HG02885 (cell line): ENCODE data around the gene HPCA.

Experiments
- ATAC-seq: cut with Tn5 transposase; IDR thresholded peaks from one replicate; pipeline ENCODE4 v1.9.1; 2021; ENCODE audit warnings: mild to moderate bottlenecking; ENCODE audit not compliant: unreplicated experiment, poor library complexity

The HPCA gene

GRCh38 chr1:32886004-32886827, at the start of gene HPCA:
Gene HPCA, plus strand, starts transcription at chr1:32886491. Its CDS starts 2,408 bp downstream, at chr1:32888899.
- no peak for ATAC-seq

DNA sequence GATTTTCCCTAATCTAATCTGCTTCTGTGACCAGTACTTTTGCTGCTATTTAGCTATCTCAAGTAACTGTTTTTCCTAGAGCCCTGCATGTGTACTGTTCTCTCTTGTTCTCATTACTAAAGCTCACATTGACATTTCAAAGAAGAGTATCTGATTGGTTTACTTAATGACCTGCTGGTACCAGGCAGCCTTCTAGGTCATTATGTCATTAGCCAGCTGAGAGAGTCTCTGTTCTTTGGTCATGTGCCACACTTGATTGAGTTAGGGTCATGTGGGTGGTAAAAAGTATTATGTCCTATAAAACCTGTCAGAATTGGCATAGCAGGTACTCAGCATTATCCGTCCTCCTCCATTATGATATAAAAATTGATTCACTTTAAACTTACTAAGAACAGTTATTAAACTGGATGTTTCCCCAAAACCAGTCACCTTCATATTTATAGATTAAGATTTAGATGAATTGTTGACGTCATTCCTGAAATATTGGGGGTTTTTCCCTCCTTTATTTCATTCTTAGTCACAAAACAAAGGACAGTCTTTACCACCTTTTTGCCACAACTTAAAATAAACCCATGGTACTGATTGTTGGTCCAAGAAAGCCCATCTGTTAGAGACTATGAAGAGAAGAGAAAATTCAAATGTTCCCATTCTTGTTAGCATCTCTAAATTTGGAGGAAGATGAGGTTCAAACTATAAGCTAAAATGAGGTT, 37.8 kb upstream of the HPCA start:
- no peak for ATAC-seq

DNA sequence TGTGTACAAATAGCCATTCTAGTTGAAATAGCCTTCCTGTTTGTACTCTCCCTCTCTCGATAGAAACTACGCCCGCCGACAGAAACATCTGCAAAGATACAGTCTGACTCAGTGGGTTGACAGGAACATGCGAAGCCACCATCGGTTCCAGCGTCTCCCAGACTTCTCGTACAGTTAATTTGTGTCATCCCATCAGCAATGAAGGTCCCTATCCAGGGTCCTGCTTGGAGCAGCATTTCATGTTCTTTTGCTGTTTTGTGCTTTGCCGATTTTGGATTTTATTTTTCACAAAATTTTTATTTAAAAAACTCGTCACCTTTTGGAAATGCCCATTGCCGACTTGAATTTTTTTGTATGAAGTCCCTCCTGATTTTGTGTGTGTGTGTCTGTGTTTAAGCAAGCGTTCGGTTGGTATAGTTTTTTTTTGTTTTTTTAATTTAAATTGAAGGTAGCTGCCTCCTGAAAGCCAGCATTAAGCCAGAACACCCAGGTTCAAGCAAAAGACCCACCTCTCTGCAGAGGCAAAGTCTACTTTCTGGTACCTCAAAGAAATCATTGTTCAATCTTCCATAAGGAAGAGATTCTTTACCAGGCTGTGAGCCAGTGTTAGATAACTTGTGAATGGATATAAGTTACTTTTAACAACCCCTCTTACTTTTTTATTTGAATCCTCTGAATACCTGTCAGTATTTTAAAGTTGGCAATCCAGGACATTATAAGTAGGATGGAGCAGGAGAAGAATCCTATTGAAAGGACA, 30.3 kb upstream of the HPCA start:
- ATAC-seq = no peak

DNA sequence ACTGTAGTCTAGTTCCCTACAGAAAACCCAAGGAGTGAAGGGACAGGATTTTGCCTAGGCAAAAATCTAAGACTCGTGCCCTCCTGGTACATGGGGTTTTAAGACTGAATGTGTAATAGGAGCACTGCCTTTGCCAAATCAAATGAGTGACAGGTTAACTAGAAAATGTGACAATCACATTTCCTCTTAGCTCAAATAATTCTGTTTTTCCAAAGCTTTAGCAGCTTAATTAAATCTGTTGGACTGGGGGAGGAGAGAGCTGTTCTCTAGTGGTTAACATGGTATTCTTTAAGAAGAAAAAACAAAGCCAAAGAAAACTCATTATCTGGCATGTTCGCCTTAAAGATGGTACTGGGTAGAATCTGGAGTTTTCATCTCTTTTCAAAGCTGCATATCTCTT, 28.2 kb upstream of the HPCA start:
- ATAC-seq = no peak

DNA sequence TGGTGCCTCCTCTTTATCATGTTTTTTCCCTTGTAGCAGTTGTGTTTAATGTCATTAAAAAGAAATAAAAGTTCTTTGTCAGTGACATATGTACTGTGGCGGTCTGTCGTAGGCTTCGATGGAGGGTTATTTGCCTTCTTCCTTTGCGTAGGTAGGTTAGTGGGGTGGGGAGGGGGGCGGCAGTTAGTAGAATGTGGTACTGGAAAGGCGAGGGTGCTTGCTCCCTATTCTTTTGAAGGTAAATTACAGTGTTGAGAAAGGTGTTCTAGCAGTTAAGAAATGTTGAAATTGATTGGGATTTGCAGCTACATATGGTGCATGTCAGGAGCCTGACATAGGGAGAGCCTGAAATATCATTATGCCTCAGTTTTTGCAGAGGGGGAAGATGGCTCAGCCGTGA, 27.5 kb upstream of the HPCA start:
- ATAC-seq = no peak

DNA sequence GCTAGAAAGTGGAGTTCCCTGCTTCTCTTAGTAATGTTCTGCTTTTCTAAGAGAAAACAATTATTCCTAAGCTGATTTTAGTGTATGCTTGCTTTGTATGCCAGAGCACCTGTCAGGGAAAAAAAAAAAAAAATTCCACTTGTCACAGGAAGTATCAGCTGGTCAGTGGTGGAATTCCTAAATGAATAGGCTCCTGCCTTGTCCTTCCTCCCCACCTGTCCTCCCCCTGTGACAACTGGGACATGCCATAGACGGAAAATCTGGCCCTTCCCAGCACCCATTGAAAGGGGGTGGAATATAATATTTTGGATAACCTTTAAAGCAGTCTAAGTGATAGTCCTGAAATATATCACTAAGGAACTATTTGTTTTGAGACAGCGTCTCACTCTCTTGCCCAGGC, 26.4 kb upstream of the HPCA start:
- ATAC-seq = no peak

DNA sequence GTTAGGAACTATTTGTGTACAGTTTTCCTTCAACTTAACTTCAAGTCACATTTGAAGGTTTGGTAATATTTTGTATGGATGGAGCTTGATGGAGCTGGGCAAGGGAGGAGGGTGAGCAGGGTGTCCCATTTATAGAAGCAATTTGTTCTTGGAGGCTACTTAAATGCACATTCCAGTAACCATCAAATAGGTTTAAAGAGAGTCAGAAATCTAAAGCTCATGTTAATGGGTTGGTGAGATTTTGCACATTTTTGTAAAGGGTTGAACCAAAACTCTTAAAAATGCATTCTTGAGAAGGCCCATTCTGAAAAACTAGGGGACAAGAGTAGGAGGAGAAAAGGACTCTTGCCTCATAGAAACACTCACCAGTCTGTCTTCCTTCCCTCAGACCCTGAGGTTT, 25.7 kb upstream of the HPCA start:
- ATAC-seq = no peak

DNA sequence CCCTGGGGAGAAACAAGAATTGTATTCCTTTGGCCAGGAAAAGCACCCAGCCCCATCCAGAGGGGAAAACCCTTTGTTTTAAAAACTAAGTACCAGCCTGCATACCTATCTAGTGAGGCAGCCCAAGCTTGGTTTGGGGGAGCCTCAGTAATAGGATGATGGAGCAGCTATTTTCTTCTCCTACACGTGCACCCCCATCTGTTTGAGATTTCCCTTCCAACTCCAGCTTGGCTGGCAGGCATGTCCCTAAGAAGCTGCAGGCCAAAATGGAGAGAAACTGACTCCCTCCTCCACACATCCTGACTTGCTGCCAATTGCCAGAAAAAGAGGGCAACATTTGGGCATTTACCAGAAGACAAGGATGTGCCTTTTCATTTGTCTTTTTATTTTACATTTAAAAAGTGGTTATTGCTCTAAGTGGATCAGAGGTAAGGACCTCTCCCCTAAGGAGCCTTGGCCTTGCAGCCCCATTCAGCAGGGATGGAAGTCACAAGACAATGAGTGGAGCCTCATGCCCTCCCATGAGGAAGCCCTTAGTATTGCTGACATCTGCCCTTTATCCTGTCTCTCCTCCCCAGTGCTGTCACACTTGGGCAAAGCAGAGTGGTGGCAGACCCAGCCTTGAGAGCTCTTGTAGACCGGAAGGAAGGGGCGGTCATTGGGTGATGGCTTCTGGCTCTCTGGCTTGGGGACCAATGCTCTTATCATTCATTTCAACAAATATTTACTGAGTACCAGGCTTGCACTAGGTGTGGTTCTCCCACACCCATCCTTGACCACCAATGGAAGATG, 24.2 kb upstream of the HPCA start:
- ATAC-seq = no peak

DNA sequence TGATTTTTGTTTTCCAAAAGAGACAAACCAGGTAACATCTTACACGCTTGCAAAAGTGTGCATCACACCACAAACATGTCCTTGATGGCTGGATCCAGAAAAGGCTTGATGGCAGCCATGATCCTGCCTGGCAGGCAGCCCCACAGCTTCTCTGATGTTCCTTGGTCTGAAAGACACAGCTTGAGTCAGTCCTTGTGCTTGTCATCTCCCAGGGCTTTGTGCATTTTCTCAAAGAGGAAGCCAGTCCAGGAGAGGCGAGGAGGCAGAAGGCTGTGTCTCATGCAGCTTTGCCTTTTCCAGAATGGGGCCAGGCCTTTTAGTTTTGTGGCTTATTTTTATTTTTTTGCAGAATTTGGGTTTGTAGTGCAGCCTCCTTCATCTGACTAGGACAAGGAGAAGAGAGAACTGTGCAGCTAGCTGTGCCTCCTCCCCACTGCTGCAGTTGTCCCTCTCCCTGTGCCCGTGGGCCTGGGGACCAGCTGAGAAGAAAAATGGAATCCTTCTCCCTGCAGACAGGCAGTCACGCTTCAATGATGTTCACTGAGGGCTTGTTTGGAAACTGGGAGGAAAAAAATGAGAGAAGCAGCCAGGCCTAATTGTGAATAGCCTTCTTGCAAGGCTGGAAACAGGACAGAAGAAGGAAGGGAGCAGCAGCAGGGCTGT, 22.9 kb upstream of the HPCA start:
- no peak for ATAC-seq

GRCh38 chr1:32863881-32864245, 22.4 kb upstream of the HPCA start:
- ATAC-seq = no peak

- no peak for ATAC-seq
Measured at GRCh38 chr1:32864375-32865019, 21.8 kb upstream of the HPCA start.

DNA sequence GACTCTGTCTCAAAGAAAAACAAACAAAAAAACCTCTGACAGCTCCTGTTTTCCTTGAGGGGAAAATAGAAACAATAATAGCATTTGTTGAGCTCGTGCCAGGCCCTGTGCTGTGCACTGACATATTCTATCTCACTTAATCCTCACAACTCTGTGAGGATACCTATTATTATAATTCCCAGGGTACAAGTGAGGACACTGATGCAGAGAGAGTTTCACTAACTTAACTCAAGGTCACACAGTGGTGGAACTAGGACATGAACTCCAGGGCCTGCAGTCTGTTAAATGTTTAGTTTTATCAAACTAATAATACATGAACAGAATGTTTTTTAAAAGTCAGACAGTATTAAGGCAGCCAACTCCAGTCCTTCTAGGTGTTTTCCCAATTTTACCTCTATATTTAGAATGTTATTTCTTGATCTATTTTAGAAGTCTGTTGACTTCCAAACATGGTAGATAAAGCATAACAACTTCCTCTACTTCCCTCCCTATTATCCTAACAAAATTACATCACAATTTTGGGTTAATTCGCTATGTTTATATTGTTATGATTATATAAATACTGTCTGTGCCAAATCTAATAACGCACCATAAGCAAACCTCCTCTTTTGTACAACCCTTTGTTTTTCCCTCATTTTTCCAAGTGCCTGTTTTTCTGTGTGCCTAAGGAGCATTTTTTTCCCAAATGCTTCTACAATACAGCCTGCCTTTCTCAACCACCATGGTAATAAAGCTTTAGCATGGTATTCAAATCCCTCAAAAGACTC, 20.5 kb upstream of the HPCA start:
- no peak for ATAC-seq

DNA sequence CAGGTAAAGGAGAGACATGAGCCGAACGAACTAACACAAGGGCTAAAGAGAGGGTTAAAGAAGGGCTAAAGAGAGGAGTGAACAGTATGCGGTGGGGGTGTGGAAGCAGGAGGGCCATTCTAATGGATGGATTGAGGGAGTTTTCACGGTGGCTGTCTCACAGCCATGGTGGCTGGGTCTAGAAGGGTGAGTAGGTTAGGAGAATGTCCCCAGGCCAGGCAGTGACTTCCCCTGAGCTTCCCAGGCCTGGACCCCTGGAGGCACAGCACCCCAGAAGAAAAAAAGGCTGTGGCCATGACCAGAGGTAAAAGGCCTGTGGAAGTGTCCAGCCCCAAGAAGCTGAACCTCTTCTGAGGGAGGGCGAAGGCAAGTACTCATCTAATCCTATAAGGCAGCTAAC, 19.1 kb upstream of the HPCA start:
- no peak for ATAC-seq

- ATAC-seq = no peak
Measured at GRCh38 chr1:32867671-32868070, 18.6 kb upstream of the HPCA start.

DNA sequence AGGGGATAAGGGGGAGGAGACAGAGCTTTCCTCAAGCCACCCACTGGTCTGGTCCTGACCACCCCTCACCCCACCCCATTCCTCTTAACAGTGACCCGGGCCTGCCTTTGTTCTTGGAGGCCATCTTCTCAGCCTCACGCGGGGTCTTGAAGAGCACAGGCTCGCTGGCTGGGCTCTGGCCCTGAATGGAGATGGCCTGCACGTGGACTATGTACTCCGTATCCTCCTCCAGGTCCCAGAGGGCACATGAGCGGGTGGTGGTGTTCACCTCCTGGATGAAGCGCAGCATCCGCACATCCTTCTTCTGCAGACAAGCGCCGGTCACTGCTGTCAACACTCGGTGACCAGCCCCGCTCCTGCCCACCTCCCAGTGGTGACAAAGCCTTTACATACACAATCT, 18.2 kb upstream of the HPCA start:
- ATAC-seq = no peak

GRCh38 chr1:32868806-32869455, 17.4 kb upstream of the HPCA start:
- no peak for ATAC-seq

GRCh38 chr1:32869923-32870614, 16.2 kb upstream of the HPCA start:
- ATAC-seq = no peak
